Dermis microvascular lymphatic vessel endothelial cell (primary cell): ENCODE results near the gene MT1A. TPM values are rescaled to one million over a fixed set of nuclear protein-coding genes. Genes with fewer than 3 reads are reported as not detected.
A peak's percentile ranks its signal among the peaks of the same experiment; 100 is the strongest.

Experiments
- DNase-seq, 2 donors: peaks; one replicate each; pipeline versions ENCODE4 v3.0.0 to v3.0.0-alpha.2; 2010; ENCODE audit warnings: low read depth in 2 of 2
- total RNA-seq: library from RNA; depleted of rRNA; stranded (reverse); fragments of >200 nt; gene quantifications from 2 replicates; pipeline ENCODE4 v1.2.1, GENCODE V29; 2014

The MT1A gene
- 1.7 TPM in 1 of 2 replicates, not detected in the other for total RNA-seq

GRCh38 chr16:56637814-56638750 is at the start of gene MT1A:
Gene MT1A (plus strand): TSS chr16:56638666. CDS start chr16:56638739, 73 bp downstream.
- peak in 1 of 2 donors; percentile 58 for DNase-seq

GRCh38 chr16:56588781-56589140 is 49.7 kb upstream of the MT1A start:
- no peak for DNase-seq

GRCh38 chr16:56589141-56590039 is 49.1 kb upstream of the MT1A start, which contains the start of gene MT3:
Gene MT3 (plus strand): TSS chr16:56589528. CDS start chr16:56589591, 63 bp downstream.
- peak in 1 of 2 donors; percentile 29 for DNase-seq

GRCh38 chr16:56591377-56592060 is 46.9 kb upstream of the MT1A start:
- DNase-seq, result no peak

- DNase-seq, result no peak
These were observed 44.7 kb upstream of the MT1A start for GRCh38 chr16:56593573-56594291.

- DNase-seq, result no peak
These were observed 44.2 kb upstream of the MT1A start for GRCh38 chr16:56594292-56594619.

GRCh38 chr16:56600398-56600999 is 38.0 kb upstream of the MT1A start:
- DNase-seq, result peak in 1 of 2 donors; percentile 54

- no peak for DNase-seq
These were observed 37.1 kb upstream of the MT1A start for GRCh38 chr16:56601325-56601724.

GRCh38 chr16:56603589-56603988 is 34.9 kb upstream of the MT1A start:
- DNase-seq, result peak in 1 of 2 donors; percentile 64

GRCh38 chr16:56604966-56605365 is 33.5 kb upstream of the MT1A start:
- no peak for DNase-seq

- DNase-seq, result no peak
These were observed 33.0 kb upstream of the MT1A start for GRCh38 chr16:56605475-56605874.

- peak; percentile 55 to 71 for DNase-seq
These were observed 32.4 kb upstream of the MT1A start for GRCh38 chr16:56606071-56606475.

GRCh38 chr16:56606476-56607108 is 31.9 kb upstream of the MT1A start:
- peak in 1 of 2 donors; percentile 75 for DNase-seq

GRCh38 chr16:56607109-56607618 is 31.3 kb upstream of the MT1A start:
- DNase-seq, result peak; percentile 97 to 98

GRCh38 chr16:56607675-56608042 is 30.8 kb upstream of the MT1A start:
- no peak for DNase-seq

GRCh38 chr16:56608043-56608875 is 30.2 kb upstream of the MT1A start, which contains the start of gene MT2A:
Gene MT2A (plus strand): TSS chr16:56608584. CDS start chr16:56608656, 72 bp downstream.
- DNase-seq, result peak; percentile 89 to 99

GRCh38 chr16:56608876-56609462 is 29.5 kb upstream of the MT1A start:
- peak in 1 of 2 donors; percentile 14 for DNase-seq

- DNase-seq, result peak; percentile 83 to 86
These were observed 29.0 kb upstream of the MT1A start for GRCh38 chr16:56609463-56609921.
